ENCODE data around the gene RGS14.

Gene RGS14

GRCh38 chr5:177365845-177366527 is 8.3 kb downstream of the RGS14 start:
- Histone ChIP-seq H3K4me3 (ENCODE audit: insufficient read depth, low read depth, low read length) (no peak overlapping the region), H3K9me3 (ENCODE audit: control insufficient read depth, low read length) (no peaks in the 10 kb centered on the region), H3K27ac (ENCODE audit: insufficient read depth, low read depth, low read length, poor library complexity, severe bottlenecking) (no peak overlapping the region), H3K36me3 (ENCODE audit: control insufficient read depth, insufficient read depth, low read length) (no peaks in the 10 kb centered on the region), H3K27me3 (ENCODE audit: control insufficient read depth, insufficient read depth, low read length, poor library complexity, severe bottlenecking) (peaks cover 34% of the 10 kb centered on the region), H3K4me1 (ENCODE audit: control insufficient read depth, insufficient read depth, low read length) (peaks cover 28% of the 10 kb centered on the region)
- WGBS, 2 experiments: 58 to 63% methylated on average over 14 of the region's 14 CpGs

- peak overlapping the region; percentile 61 for H3K27ac ChIP-seq (ENCODE audit: insufficient read depth, low read depth, low read length, poor library complexity, severe bottlenecking)
- H3K4me3 ChIP-seq (ENCODE audit: insufficient read depth, low read depth, low read length): peak overlapping the region; percentile 43
- peaks cover 33% of the 10 kb centered on the region for H3K4me1 ChIP-seq (ENCODE audit: control insufficient read depth, insufficient read depth, low read length)
- no peaks in the 10 kb centered on the region for H3K9me3 ChIP-seq (ENCODE audit: control insufficient read depth, low read length)
- 1% methylated on average over 36 of the region's 36 CpGs for WGBS, 2 experiments
- H3K27me3 ChIP-seq (ENCODE audit: control insufficient read depth, insufficient read depth, low read length, poor library complexity, severe bottlenecking): peaks cover 34% of the 10 kb centered on the region
- H3K36me3 ChIP-seq (ENCODE audit: control insufficient read depth, insufficient read depth, low read length): no peaks in the 10 kb centered on the region
These were observed 9.0 kb downstream of the RGS14 start for GRCh38 chr5:177366528-177367322.

GRCh38 chr5:177367323-177367848 is 9.7 kb downstream of the RGS14 start:
- 35 to 37% methylated on average over 46 of the region's 46 CpGs for WGBS, 2 experiments
- Histone ChIP-seq H3K9me3 (ENCODE audit: control insufficient read depth, low read length) (no peaks in the 10 kb centered on the region), H3K4me3 (ENCODE audit: insufficient read depth, low read depth, low read length) (peak overlapping the region; percentile 43), H3K4me1 (ENCODE audit: control insufficient read depth, insufficient read depth, low read length) (peaks cover 30% of the 10 kb centered on the region), H3K27me3 (ENCODE audit: control insufficient read depth, insufficient read depth, low read length, poor library complexity, severe bottlenecking) (peaks cover 34% of the 10 kb centered on the region), H3K27ac (ENCODE audit: insufficient read depth, low read depth, low read length, poor library complexity, severe bottlenecking) (no peak overlapping the region), H3K36me3 (ENCODE audit: control insufficient read depth, insufficient read depth, low read length) (no peaks in the 10 kb centered on the region)

- no peak overlapping the region for H3K4me3 ChIP-seq (ENCODE audit: insufficient read depth, low read depth, low read length)
- no peaks in the 10 kb centered on the region for H3K9me3 ChIP-seq (ENCODE audit: control insufficient read depth, low read length)
- peaks cover 29% of the 10 kb centered on the region for H3K27me3 ChIP-seq (ENCODE audit: control insufficient read depth, insufficient read depth, low read length, poor library complexity, severe bottlenecking)
- H3K27ac ChIP-seq (ENCODE audit: insufficient read depth, low read depth, low read length, poor library complexity, severe bottlenecking): no peak overlapping the region
- WGBS, 2 experiments: 94 to 95% methylated on average over 29 of the region's 29 CpGs
- peaks cover 27% of the 10 kb centered on the region for H3K4me1 ChIP-seq (ENCODE audit: control insufficient read depth, insufficient read depth, low read length)
- H3K36me3 ChIP-seq (ENCODE audit: control insufficient read depth, insufficient read depth, low read length): no peaks in the 10 kb centered on the region
These were observed 10.5 kb downstream of the RGS14 start for GRCh38 chr5:177367981-177368868.

- Histone ChIP-seq H3K9me3 (ENCODE audit: control insufficient read depth, low read length) (no peaks in the 10 kb centered on the region), H3K36me3 (ENCODE audit: control insufficient read depth, insufficient read depth, low read length) (no peaks in the 10 kb centered on the region), H3K27ac (ENCODE audit: insufficient read depth, low read depth, low read length, poor library complexity, severe bottlenecking) (no peak overlapping the region), H3K27me3 (ENCODE audit: control insufficient read depth, insufficient read depth, low read length, poor library complexity, severe bottlenecking) (peaks cover 22% of the 10 kb centered on the region), H3K4me1 (ENCODE audit: control insufficient read depth, insufficient read depth, low read length) (peaks cover 23% of the 10 kb centered on the region), H3K4me3 (ENCODE audit: insufficient read depth, low read depth, low read length) (no peak overlapping the region)
- WGBS, 2 experiments: 75 to 78% methylated on average over 5 of the region's 5 CpGs
These were observed 11.3 kb downstream of the RGS14 start for GRCh38 chr5:177368869-177369644.

GRCh38 chr5:177369645-177370440 is 12.1 kb downstream of the RGS14 start:
- Histone ChIP-seq H3K4me1 (ENCODE audit: control insufficient read depth, insufficient read depth, low read length) (peaks cover 23% of the 10 kb centered on the region), H3K36me3 (ENCODE audit: control insufficient read depth, insufficient read depth, low read length) (no peaks in the 10 kb centered on the region), H3K4me3 (ENCODE audit: insufficient read depth, low read depth, low read length) (no peak overlapping the region), H3K9me3 (ENCODE audit: control insufficient read depth, low read length) (no peaks in the 10 kb centered on the region), H3K27ac (ENCODE audit: insufficient read depth, low read depth, low read length, poor library complexity, severe bottlenecking) (no peak overlapping the region), H3K27me3 (ENCODE audit: control insufficient read depth, insufficient read depth, low read length, poor library complexity, severe bottlenecking) (peaks cover 14% of the 10 kb centered on the region)
- 89% methylated on average over 11 of the region's 11 CpGs for WGBS, 2 experiments

- H3K4me3 ChIP-seq (ENCODE audit: insufficient read depth, low read depth, low read length): peak overlapping the region; percentile 40
These were observed 12.9 kb downstream of the RGS14 start for GRCh38 chr5:177370488-177371119.

GRCh38 chr5:177371120-177372033 is 13.7 kb downstream of the RGS14 start:
- Histone ChIP-seq H3K9me3 (ENCODE audit: control insufficient read depth, low read length) (no peaks in the 10 kb centered on the region), H3K27ac (ENCODE audit: insufficient read depth, low read depth, low read length, poor library complexity, severe bottlenecking) (no peak overlapping the region), H3K36me3 (ENCODE audit: control insufficient read depth, insufficient read depth, low read length) (no peaks in the 10 kb centered on the region), H3K27me3 (ENCODE audit: control insufficient read depth, insufficient read depth, low read length, poor library complexity, severe bottlenecking) (peaks cover 14% of the 10 kb centered on the region), H3K4me1 (ENCODE audit: control insufficient read depth, insufficient read depth, low read length) (peaks cover 13% of the 10 kb centered on the region), H3K4me3 (ENCODE audit: insufficient read depth, low read depth, low read length) (peak overlapping the region; percentile 40)
- WGBS, 2 experiments: 56 to 58% methylated on average over 26 of the region's 26 CpGs

More at GRCh38 chr5:177370488-177371119, 12.9 kb downstream of the RGS14 start:
- Histone ChIP-seq H3K9me3 (ENCODE audit: control insufficient read depth, low read length) (no peaks in the 10 kb centered on the region), H3K36me3 (ENCODE audit: control insufficient read depth, insufficient read depth, low read length) (no peaks in the 10 kb centered on the region), H3K4me1 (ENCODE audit: control insufficient read depth, insufficient read depth, low read length) (peaks cover 21% of the 10 kb centered on the region), H3K27ac (ENCODE audit: insufficient read depth, low read depth, low read length, poor library complexity, severe bottlenecking) (no peak overlapping the region), H3K27me3 (ENCODE audit: control insufficient read depth, insufficient read depth, low read length, poor library complexity, severe bottlenecking) (peaks cover 14% of the 10 kb centered on the region)
- WGBS, 2 experiments: 6 to 7% methylated on average over 42 of the region's 42 CpGs
